ENCODE measurements around the gene AGPAT1.

DNA sequence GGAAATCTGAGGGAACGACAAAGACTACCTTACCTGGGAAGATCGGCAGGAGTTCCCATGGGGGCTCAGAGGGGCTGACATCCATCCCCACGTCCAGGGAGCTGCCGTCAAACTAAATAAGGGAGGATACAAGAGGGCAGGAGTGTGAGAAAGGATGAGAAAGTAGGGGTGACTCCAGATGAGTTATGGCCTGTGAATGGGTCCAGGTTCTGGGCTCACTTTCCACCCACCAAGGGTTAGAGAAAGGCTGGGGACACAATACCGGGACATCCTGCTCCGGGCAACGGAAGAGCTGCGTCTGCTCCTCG is 48.5 kb downstream of the AGPAT1 start:
- TF ChIP-seq GATA3 (IDR thresholded peaks at IDR 0.05; ENCODE audit: low read depth, low read length) (no peak), GATA2 (IDR thresholded peaks at IDR 0.05; ENCODE audit: low read depth, low read length) (no peak)

Measured in SH-SY5Y (cell line).